Measurements from ENCODE around the gene COL13A1. TPM values are rescaled to one million over a fixed set of nuclear protein-coding genes. Genes with fewer than 3 reads are reported as not detected.

The COL13A1 gene
- total RNA-seq, 1 donor from 2014 or later: 2.5 TPM

DNA sequence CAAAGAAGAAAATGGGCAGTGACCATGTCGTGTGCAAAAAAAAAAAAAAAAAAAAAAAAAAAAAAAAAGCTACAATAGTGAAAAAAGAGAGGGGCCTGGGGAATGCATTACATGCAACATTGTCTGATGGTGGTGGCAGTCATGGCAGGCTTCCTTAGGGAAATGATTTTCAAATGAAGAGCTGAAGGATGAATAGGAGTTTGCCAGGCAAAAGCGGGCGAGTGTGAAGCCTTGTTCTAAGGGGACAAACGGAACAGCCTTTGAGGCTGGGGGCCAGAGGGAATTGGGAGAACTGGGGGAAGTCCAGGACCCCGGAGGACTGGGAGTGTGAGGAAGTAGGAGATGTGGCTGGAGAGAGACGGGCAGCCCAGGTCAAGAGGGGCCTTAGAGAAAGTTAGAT is 3.1 kb downstream of the COL13A1 start:
- Histone ChIP-seq H3K4me1 (peaks cover 23% of the 10 kb centered on the region), H3K27me3 (ENCODE audit: low read depth) (peaks cover 35% of the 10 kb centered on the region)

DNA sequence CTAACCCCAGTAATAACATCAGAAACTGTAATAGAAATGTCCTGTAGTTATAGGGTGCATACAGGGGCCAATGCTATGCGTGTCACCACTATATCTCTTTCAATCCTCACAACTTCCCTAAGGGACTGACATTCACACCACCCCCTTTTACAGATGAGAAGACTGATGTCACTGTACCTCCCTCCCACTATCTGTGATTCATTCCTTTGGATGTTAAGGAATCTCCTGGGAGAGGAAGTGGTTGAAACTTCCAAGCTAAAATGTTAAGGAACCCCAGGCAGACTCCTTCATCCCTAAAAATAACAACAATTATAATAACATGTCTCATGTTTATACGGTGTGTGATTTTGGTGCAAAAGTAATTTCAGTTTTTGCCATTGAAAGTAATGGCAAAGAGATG is 5.4 kb downstream of the COL13A1 start:
- DNase-seq: no peak
- Histone ChIP-seq H3K9me3 (replicated peaks) (no peaks in the 10 kb centered on the region), H3K27ac (replicated peaks) (no peak overlapping the region), H3K4me3 (no peak overlapping the region), H3K4me1 (peaks cover 10% of the 10 kb centered on the region), H3K36me3 (no peaks in the 10 kb centered on the region), H3K27me3 (ENCODE audit: low read depth) (peaks cover 23% of the 10 kb centered on the region)
- intact Hi-C loops (cut with micrococcal nuclease): no loop called here
- TF ChIP-seq, protein P1, sequence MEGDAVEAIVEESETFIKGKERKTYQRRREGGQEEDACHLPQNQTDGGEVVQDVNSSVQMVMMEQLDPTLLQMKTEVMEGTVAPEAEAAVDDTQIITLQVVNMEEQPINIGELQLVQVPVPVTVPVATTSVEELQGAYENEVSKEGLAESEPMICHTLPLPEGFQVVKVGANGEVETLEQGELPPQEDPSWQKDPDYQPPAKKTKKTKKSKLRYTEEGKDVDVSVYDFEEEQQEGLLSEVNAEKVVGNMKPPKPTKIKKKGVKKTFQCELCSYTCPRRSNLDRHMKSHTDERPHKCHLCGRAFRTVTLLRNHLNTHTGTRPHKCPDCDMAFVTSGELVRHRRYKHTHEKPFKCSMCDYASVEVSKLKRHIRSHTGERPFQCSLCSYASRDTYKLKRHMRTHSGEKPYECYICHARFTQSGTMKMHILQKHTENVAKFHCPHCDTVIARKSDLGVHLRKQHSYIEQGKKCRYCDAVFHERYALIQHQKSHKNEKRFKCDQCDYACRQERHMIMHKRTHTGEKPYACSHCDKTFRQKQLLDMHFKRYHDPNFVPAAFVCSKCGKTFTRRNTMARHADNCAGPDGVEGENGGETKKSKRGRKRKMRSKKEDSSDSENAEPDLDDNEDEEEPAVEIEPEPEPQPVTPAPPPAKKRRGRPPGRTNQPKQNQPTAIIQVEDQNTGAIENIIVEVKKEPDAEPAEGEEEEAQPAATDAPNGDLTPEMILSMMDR (IDR thresholded peaks at IDR 0.05; ENCODE audit: borderline replicate concordance): no peak

More for the DNA sequence above, 3.1 kb downstream of the COL13A1 start:
- Histone ChIP-seq H3K27ac (replicated peaks) (no peak overlapping the region), H3K9me3 (replicated peaks) (no peaks in the 10 kb centered on the region), H3K4me3 (no peak overlapping the region), H3K36me3 (no peaks in the 10 kb centered on the region)
- TF ChIP-seq, protein P1 (IDR thresholded peaks at IDR 0.05; ENCODE audit: borderline replicate concordance): no peak
- intact Hi-C loops (cut with micrococcal nuclease): no loop called here
- DNase-seq: no peak

DNA sequence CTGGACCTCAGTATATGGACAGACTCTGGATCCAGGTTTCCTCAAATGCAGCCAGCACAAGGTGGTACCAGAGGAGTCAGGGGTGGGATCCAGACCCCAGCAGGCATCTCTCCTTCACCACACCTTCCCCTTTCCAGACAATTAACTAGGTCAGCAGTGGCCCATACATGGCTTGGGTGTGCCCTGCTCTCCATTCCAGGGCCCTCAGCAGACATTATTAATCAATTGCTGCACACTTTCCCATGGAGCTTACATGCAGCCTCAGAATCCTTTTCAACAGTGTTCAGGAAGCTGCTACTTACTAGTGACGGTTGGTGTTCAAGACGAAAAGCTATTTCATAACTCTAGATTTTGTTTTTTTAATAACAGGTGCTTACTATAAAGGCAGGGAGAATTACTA is 6.0 kb downstream of the COL13A1 start:
- no peak for DNase-seq
- intact Hi-C loops (cut with micrococcal nuclease): no loop called here
- H3K27me3 ChIP-seq (ENCODE audit: low read depth): peaks cover 17% of the 10 kb centered on the region
- TF ChIP-seq, protein P1 (IDR thresholded peaks at IDR 0.05; ENCODE audit: borderline replicate concordance): no peak
- H3K9me3 ChIP-seq (replicated peaks): no peaks in the 10 kb centered on the region
- H3K4me3 ChIP-seq: no peak overlapping the region
- H3K4me1 ChIP-seq: peaks cover 5% of the 10 kb centered on the region
- no peaks in the 10 kb centered on the region for H3K36me3 ChIP-seq
- H3K27ac ChIP-seq (replicated peaks): no peak overlapping the region

DNA sequence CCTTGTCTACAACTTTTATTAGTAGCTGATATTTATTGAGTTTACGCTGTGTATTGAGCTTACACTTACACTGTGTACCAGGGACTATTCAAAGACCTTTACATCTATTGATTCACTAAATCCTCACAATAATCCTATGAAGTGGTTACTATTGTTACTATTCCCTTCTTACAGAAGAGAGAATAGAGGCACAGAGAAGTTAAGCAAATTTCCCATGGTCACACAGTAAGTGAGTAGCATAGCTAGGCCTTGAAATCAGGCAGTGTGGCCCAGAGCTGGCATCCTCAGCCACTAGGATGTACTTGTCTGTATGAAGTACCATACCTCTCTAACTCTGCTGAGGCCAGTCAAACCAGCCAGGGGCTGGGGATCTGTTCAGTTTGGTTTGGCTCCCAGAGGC is 7.6 kb downstream of the COL13A1 start:
- intact Hi-C loops (cut with micrococcal nuclease): no loop called here

DNA sequence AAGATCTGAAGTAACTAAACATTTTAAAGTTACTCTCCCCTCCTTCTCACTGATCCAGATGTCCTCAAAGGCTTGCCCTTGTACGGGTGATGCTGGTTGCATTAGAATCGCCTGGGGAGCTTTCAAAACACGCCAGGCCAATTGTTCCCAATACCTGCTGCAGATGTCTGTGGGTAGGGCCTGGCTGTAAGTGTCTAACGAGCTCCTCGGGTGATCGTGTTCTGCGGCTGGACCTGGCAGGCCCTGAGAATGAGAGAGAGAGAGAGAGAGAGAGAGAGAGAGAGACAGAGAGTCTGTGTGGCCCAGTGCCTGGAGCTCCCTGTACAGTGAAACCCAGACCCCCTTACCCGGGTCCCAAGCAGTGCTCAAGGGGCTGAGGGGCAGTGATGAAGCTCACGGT is 8.4 kb downstream of the COL13A1 start:
- no peaks in the 10 kb centered on the region for H3K9me3 ChIP-seq (replicated peaks)

More for the DNA sequence above, 7.6 kb downstream of the COL13A1 start:
- Histone ChIP-seq H3K4me1 (no peaks in the 10 kb centered on the region), H3K9me3 (replicated peaks) (no peaks in the 10 kb centered on the region), H3K27me3 (ENCODE audit: low read depth) (peaks cover under 1% of the 10 kb centered on the region), H3K4me3 (no peak overlapping the region), H3K36me3 (no peaks in the 10 kb centered on the region), H3K27ac (replicated peaks) (no peak overlapping the region)
- TF ChIP-seq, protein P1 (IDR thresholded peaks at IDR 0.05; ENCODE audit: borderline replicate concordance): no peak
- no peak for DNase-seq

More for the DNA sequence above, 8.4 kb downstream of the COL13A1 start:
- Histone ChIP-seq H3K27me3 (ENCODE audit: low read depth) (no peaks in the 10 kb centered on the region), H3K27ac (replicated peaks) (no peak overlapping the region), H3K4me3 (no peak overlapping the region), H3K4me1 (no peaks in the 10 kb centered on the region), H3K36me3 (no peaks in the 10 kb centered on the region)
- DNase-seq: no peak
- TF ChIP-seq, protein P1 (IDR thresholded peaks at IDR 0.05; ENCODE audit: borderline replicate concordance): no peak
- intact Hi-C loops (cut with micrococcal nuclease): no loop called here
